Left cardiac atrium (tissue), 4 donors: Measurements from ENCODE around the gene UGGT1. TPM values are rescaled to one million over a fixed set of nuclear protein-coding genes. Genes with fewer than 3 reads are reported as not detected.

Experiments used
- ATAC-seq, 2 donors: fragments of 200-7000 bp; cut with Tn5 transposase; one replicate each; pipeline ENCODE4 v1.9.1; 2020; ENCODE audit warnings: mild to moderate bottlenecking in 2 of 2, moderate library complexity in 2 of 2
- DNase-seq: peaks from one replicate; pipeline ENCODE4 v3.0.0-alpha.2; 2020
- intact Hi-C, 2 donors: fragments of 100-400 bp; cut with DNase I; formaldehyde crosslinking; loops; one replicate each; pipeline versions ENCODE4 v1.14.1 to v1.15.1; 2022 to 2023
- total RNA-seq, 2 donors: library from RNA; stranded (reverse); fragmentation: NEBNext Ultra II Directional; extraction: Animal tissue kit (Norgen Biotek cat#: 25700); gene quantifications; one replicate each; pipeline ENCODE4 v1.2.1, GENCODE V29; 2021
- donor health status: DM: no; HTN: yes; CAD: no.
- donor health status: DM: no; HTN: yes; CAD: no; lungs with severe emphysema.
- donor health status: DM: yes; HTN: yes; CAD: no.
- donor health status: Dilated cardiomyopathy.

The UGGT1 gene
- total RNA-seq, 2 donors from 2014 or later: 30.6 to 31.3 TPM

DNA sequence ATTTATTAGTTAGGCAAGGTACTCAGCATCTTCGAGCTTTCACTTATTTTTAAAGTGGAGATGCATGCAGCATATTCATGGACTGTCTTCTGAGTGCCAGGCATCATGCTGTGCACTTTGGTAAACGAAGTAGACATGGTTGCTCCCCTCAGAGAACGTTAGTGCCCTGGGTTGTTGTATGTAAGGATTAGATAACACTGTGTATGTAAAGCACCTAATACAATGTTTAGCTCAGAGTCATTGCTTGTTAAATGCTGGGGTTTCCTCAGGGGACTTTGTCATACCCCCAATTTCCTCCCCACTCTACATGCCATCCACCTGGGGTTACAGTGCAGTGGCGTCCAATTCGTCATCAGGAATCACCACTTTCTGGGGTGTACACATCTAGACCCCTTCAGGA, 2.8 kb downstream of the UGGT1 start:
- intact Hi-C loops: loop anchor here in 1 of 2 donors (10.0 kb wide), 1 partner anchor 199 kb away; no protein-coding TSS in a partner anchor
- ATAC-seq (no peak), DNase-seq (no peak)

DNA sequence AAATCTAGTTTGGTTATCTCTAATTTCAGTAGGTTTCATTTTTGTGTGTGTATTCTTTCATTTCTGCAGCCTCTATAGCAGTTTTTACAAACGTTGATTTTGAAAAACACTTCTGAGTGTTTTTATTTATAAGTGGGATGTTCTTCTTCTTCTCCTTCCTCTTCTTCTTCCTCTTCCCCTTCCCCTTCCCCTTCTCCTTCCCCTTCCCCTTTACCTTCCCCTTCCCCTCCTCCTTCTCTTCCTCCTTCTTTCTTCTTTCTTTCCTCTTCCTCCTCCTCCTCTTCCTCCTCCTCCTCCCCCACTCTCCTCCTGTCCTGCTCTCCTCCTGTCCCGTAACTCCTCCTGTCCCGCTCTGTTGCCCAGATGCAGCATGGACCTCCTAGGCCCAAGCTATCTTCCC, 4.2 kb downstream of the UGGT1 start:
- intact Hi-C loops: loop anchor here in 1 of 2 donors (10.0 kb wide), 1 partner anchor 200 kb away; no protein-coding TSS in a partner anchor
- ATAC-seq (no peak), DNase-seq (no peak)

DNA sequence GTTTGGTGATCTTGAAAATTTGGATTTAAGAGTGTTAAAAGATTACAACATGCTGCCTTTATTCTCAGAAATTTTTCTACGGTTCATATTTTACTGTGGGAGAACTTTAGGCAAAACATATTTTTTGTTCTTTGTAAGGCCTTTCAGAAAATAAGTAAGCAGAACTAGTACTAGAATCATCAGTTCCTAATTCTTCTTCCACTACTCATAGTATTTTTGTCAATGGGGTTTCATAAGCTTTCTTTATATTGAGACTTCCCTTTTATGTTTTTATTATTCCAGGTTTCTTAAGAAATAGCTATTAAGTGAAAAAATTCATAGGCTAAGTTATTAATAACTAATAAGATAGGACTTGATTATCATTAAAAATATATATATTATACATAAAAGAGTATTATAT, 12.4 kb downstream of the UGGT1 start:
- no peak for ATAC-seq
- DNase-seq: no peak
- intact Hi-C loops: no loop called here

DNA sequence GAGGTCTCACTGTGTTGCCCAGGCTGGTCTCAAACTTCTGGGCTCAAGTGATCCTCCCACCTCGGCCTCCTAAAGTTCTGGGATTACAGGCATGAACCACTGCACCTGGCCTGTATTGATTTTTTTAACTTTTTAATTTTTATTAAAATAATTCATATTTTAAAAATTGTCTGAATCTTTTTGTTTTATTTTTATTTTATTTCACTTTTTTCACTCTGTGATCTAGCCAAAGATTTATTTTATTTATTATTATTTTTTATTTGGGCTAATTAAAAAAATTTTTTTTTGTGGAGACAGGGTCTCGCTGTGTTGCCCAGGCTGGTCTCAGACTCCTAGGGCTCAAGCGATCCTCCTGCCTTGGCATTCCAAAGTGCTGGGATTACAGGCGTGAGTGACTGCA, 14.1 kb downstream of the UGGT1 start:
- ATAC-seq (no peak), DNase-seq (no peak)
- intact Hi-C loops: no loop called here

DNA sequence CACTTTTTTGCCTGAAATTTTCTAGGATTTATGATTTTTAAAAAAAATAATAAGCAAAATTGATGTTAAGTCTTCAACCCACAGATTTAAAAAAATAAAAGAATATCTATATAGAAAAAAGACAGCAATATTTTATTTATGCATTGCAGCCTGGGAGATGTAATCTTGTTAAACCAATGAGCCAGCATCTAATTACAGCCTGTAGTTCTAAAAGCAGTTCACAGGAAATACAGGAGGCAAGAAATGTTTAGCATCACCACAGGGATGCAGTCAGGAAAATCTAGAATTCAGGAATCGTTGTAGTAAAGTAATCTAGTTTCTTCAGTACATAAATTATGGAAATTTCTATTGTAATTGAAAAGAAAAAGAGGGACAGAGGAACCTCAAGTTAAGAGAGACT, 17.2 kb downstream of the UGGT1 start:
- DNase-seq (no peak), ATAC-seq (no peak)
- intact Hi-C loops: no loop called here

DNA sequence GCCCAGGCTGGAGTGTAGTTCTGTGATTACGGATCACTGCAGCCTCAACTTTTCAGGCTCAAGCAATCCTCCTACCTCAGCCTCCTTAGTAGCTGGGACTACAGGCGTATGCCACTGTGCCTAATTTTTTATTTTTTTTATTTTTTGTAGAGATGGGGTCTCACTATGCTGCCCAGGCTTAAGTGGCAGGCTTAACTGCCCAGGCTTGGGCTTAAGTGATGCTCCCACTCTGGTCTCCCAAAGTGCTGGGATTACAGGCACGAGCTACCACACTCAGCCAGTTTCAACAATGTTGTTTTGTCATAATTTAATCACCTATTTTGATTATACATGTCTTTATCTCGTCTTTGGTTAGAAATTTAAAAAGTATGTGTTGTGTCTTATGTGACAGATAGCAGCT, 18.2 kb downstream of the UGGT1 start:
- intact Hi-C loops: no loop called here
- DNase-seq (no peak), ATAC-seq (no peak)

DNA sequence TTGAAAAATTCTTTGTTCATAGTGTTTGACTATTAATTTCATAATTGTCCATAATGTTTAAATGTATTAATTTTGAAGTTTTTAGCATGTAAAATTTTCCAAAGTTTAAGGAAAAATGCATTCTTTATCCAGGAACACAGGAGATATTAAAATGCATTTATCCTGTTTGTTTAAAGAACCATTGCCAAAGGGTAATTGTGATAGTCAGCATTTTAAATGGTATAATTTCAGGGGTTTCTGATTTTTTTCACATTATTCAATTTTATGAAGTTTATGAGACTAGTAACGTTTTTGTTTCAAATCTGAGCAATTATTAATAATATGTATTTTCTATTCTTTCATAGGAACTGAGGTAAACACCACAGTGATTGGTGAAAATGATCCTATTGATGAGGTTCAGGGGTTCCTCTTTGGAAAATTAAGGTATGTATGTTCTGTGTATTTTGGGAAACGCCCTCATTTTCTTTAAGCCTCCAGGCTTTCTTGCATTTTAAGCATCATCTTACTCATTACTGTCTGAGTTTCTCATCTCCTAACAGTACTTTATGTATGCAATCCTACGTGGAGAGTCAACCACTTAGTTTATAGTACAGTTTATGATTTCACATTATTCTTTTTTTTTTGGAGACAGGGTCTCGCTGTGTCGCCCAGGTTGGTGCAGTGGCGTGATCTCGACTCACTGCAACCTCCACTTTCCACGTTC, 25.1 kb downstream of the UGGT1 start:
- intact Hi-C loops: no loop called here
- DNase-seq: no peak
- no peak for ATAC-seq

DNA sequence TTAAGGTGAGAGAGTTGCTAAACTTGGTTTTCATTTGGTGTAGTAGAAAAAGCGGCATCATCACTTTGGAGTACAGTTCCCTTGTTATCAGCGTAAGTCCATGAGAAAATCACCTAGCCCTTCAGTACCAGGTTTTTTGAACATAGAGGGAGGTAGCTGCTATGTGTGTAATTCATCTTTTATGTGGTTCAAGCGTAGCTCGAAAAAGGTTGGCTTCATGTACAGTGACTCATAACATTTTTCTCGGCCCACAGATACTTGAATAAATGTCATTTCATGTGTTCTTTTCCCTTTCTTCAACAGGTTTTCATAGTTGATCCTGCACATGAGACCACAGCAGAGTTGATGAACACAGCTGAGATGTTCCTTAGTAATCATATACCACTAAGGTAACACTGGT, 43.6 kb downstream of the UGGT1 start:
- DNase-seq (no peak), ATAC-seq (no peak)
- intact Hi-C loops: no loop called here

DNA sequence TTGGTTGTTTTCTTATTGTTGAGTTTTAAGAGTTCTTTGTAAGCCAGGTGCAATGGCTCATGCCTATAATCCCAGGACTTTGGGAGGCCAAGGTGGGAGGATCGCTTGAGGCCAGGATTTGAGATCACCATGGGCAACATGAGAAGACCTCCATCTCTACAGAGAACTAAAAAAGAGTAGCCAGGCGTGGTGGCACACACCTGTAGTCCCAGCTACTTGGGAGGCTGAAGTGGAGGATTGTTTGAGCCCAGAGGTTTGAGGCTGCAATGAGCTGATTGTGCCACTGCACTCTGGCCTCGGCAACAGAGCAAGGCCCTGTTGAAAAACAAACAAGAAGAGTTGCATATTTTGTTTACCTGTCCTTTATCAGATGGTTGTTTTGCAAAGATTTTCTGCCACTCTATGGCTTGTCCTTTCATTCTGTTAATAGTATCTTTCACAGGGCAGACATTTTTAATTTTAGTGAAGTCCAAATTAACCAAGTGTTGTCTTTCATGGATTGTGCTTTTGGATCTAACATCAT, 46.2 kb downstream of the UGGT1 start:
- DNase-seq (no peak), ATAC-seq (no peak)
- intact Hi-C loops: no loop called here

DNA sequence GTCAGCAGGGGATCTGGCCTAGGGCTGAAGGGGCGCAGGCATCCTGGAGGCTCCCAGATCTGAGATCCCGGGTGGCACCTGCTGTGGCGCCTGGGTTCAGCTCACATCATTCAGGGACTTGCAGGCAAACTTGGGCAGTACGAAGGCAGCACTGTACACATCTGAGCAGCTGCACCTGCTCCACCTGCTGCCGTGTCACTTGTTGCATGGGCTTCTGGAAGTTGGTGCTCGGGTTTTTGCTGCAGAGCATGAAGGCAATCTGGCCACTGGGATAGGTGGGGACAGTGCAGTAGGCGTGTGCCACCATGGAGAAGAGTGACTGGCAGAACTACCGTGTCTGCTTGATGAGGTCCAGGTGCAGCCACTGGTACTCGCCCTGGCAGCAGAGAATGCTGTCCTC, 48.6 kb downstream of the UGGT1 start:
- ATAC-seq (no peak), DNase-seq (no peak)
- intact Hi-C loops: no loop called here

DNA sequence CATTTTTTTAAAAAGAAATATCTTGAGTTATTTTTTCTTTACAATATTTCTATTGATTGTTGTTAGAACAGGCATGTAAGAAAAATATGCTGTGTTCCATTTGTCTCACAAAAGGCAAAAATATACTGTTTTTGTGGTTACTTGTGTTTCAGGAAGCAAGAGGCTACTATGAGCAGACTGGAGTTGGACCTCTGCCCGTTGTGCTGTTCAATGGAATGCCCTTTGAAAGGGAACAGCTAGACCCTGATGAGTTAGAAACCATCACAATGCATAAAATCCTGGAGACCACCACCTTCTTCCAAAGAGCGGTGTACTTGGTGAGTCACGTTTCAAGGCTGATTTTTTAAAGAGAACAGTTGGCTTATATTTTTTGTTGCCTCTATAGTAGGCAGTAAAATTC, 54.7 kb downstream of the UGGT1 start:
- DNase-seq (no peak), ATAC-seq (no peak)
- intact Hi-C loops: no loop called here

DNA sequence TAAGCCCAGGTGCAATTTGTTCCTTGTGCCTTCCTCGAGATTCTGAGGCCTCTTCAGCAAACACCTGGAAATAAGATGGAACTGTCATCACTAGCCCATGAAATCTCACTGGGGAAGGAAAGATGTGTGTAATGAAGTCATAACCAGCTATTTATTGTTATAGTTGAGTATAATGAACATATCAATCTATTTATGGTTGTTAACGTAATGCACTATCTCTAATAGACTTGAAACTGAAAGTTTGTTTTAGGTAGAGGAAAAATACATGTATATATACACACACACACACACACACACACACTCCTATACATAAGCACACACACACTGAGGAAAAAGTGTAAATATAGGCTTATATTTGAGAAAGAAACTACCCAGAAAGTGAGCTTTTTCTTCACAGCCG, 62.8 kb downstream of the UGGT1 start:
- ATAC-seq (no peak), DNase-seq (no peak)
- intact Hi-C loops: no loop called here

DNA sequence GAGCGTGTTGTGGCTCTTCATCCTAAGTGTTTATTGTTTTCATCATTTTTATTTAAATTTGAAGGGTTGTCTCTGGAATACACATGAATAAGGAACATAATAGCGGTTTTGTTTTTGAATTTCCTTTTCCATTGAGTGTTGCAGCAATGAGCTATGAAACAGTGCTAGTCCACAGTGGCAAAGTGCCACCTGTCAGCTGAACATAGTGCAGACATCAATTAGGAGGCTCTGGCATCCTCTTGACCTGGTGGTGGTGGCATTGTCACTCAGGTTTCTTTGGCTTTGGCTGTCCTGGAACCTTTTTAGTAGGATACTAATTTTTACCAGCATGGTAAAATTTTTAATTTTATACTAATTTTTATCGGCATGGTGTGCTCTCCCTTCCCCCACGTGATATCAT, 63.2 kb downstream of the UGGT1 start:
- intact Hi-C loops: no loop called here
- ATAC-seq (peak; percentile 73 to 88), DNase-seq (peak; percentile 45)

DNA sequence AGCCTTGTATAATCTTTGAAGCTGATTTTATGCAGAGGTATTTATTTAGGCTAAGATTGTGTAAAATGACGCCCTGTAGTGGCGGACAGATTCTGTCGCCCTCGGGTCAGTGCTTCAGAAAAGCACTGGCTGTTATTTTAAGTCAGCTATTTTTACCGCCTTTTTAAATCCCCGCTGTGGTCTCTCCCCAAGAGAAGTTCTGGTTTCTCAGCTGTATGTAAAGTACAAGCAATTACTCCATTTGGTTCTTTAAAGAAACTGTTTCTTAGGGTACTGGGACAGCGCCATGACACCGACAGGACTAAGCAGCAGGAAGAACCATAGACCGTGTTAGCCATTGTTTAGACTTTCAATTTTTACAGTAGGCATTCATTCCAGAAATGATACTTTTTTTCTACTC, 65.0 kb downstream of the UGGT1 start:
- DNase-seq: no peak
- peak; percentile 26 to 62 for ATAC-seq
- intact Hi-C loops: no loop called here

DNA sequence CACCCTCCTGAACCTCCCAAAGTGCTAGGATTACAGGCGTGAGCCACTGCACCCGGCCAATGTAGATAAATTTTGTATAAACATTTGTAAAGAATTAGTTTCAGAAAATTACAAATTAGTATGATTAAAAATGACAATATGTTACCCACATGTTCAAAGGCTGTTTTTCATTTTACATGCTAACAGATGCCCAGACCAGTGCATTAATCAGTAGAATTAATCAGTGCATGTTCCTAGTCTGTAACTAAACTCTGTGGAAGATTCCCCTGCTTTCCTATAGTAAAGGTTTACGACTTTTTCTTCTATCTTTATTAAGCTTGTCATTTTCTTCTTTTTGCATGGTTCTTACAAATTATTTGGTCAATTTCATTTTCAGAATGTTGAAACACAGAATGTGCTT, 65.8 kb downstream of the UGGT1 start:
- ATAC-seq (no peak), DNase-seq (no peak)
- intact Hi-C loops: no loop called here

DNA sequence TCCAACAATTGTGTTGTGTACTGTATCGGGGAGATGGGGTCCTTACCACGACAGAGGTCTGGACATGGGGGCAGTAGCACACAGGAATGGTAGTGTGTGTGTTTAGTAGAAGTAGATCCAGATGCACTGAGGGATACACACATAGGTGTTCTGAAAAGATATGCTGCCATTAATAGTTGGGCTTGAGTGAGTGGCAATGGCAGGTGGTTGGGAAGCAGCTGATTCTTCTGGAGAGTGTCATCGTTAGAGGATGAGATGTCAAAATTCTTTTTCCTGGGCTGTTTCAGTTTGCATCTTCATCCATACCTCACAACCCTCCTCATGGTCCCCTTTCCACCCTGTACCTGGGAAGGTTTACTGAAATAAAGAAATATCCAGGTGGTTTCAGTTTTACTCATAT, 66.6 kb downstream of the UGGT1 start:
- intact Hi-C loops: no loop called here
- DNase-seq (no peak), ATAC-seq (no peak)

DNA sequence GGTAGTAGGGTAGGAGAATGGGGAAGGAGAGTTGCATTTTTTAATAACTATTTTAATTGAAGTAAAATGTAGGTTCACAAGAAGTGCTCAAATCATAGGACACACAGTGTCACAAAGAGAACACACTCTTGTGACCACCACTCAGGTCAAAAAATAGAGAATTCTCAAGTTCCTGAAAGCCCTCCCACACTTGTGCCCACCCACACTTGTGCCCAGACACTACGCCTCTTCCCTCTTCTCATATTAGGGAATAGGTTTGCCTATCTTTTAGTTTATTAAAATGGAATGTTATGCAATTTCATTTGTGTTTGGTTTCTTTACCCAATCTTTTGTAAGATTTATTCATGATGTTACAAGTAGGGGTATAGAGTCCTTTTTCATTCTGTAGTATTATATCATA, 67.2 kb downstream of the UGGT1 start:
- ATAC-seq: no peak
- intact Hi-C loops: no loop called here
- no peak for DNase-seq

DNA sequence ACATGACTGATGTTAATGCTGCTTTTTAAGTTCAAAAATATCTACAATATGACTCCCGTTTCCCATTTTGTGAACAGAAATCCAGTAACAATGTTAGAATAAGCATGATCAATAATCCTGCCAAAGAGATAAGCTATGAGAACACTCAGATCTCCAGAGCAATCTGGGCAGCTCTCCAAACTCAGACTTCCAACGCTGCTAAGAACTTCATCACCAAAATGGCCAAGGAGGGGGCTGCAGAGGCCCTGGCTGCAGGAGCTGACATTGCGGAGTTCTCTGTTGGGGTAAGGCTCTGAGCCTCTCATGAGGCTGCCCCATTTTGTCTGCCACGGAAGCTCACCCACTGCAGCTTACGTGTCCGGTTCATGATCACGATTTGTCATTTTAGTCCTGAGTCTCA, 68.4 kb downstream of the UGGT1 start:
- intact Hi-C loops: no loop called here
- no peak for DNase-seq
- no peak for ATAC-seq

DNA sequence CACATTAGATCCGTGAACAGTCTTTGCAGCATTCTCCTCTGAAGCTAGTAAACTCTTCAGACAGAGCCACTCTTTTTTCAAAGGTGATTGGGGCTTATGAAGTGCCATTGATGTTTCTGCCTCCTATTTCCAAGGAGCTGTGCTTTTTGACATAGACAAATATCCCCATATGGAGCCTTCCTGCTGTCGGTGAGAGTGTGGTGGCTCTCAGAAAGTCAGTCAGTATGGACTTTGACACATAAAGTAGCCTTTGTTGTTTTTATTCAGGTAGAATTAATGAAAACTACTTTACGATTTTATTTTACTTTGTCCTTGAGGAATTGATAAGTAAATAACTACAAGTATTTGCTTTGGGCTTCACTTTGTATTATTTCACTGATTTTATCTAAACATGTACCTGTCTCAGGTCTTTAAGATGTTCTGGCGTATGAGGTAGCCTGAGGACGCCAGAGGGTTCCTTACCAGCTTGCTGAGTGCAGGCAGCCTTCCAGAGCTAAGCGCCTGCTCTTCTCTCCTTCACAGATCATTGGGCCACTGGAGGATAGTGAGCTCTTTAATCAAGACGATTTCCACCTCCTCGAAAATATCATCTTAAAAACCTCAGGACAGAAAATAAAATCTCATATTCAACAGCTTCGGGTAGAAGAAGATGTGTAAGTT, 69.7 kb downstream of the UGGT1 start:
- intact Hi-C loops: no loop called here
- ATAC-seq: no peak
- DNase-seq: no peak

DNA sequence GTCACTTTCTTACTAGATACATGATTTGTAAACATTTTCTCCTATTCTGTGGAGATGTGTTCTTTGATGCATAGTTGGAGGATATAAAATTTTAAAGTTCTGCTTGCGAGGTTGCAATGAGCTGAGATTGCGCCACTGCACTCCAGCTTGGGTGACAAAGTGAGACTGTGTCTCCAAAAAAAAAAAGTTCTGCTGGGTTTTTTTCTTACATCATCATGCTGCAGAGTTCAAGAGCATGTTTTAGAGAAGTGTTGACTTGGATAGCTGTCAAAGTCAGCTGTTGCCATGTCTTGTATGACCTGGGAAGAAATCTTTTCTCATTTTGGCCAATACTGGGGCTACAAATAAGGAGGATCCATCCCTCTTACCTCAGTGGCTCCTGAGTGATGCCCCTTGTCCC, 71.3 kb downstream of the UGGT1 start:
- DNase-seq (no peak), ATAC-seq (peak in 1 of 2 donors; percentile 67)
- intact Hi-C loops: no loop called here

DNA sequence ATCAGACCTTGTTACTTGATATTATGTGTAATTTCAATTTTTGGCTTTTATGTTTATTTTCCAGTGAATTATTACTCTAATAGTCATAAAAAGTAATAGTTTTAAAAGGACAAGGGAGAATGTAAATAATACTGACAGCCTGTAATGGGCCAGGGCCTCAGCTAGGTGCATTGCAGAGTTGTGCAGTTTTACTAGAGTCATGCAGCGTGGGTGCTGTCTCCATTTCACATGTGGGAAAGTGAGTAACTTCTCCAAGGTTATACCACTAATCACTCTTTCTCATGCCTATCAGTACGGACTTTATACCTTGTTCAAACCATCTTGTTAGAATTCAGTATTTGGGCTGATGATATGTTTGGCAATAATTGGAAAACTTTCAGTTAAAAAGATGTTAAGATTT, 73.3 kb downstream of the UGGT1 start:
- no peak for ATAC-seq
- DNase-seq: no peak
- intact Hi-C loops: no loop called here
